Loucy (cell line): ENCODE results near the gene CDYL2.

Experiments used
- H2AFZ ChIP-seq: fragments of 200-600 bp; sonication (generic); 2 replicates; pipeline ENCODE4 v1.6.0; 2016; ENCODE audit warnings: antibody characterized with exemption, mild to moderate bottlenecking, low read length, moderate library complexity
- H3F3A ChIP-seq: fragments of 200-600 bp; 2 replicates; pipeline ENCODE4 v1.6.0; 2016; ENCODE audit warnings: antibody characterized with exemption, low read depth, mild to moderate bottlenecking
- H3K27me3 ChIP-seq: fragments of 200-600 bp; sonication (generic); 2 replicates; pipeline ENCODE4 v1.6.1; 2014; ENCODE audit warnings: low read length, mild to moderate bottlenecking; ENCODE audit not compliant: insufficient read depth, poor library complexity, severe bottlenecking
- H3K36me3 ChIP-seq: fragments of 200-600 bp; sonication (generic); 2 replicates; pipeline ENCODE4 v1.6.1; 2016; ENCODE audit warnings: low read length; ENCODE audit not compliant: insufficient read depth
- H3K4me1 ChIP-seq: fragments of 200-600 bp; sonication (generic); 2 replicates; pipeline ENCODE4 v1.5.1; 2014; ENCODE audit warnings: low read length, mild to moderate bottlenecking; ENCODE audit not compliant: insufficient read depth, poor library complexity, severe bottlenecking
- H3K4me2 ChIP-seq: fragments of 200-600 bp; sonication (generic); 2 replicates; pipeline ENCODE4 v1.6.0; 2014; ENCODE audit warnings: antibody characterized with exemption, low read length, low read depth, mild to moderate bottlenecking; ENCODE audit not compliant: poor library complexity, severe bottlenecking
- H3K4me3 ChIP-seq: fragments of 200-600 bp; sonication (generic); 2 replicates; pipeline ENCODE4 v1.5.1; 2014; ENCODE audit warnings: low read length, mild to moderate bottlenecking, mixed read lengths; ENCODE audit not compliant: poor library complexity, severe bottlenecking
- H3K79me2 ChIP-seq: fragments of 200-600 bp; sonication (generic); 2 replicates; pipeline ENCODE4 v1.6.1; 2014; ENCODE audit warnings: low read length; ENCODE audit not compliant: insufficient read depth
- H3K9ac ChIP-seq: fragments of 200-600 bp; sonication (generic); 2 replicates; pipeline ENCODE4 v1.6.0; 2014; ENCODE audit warnings: mild to moderate bottlenecking, low read depth, low read length, moderate library complexity; ENCODE audit not compliant: poor library complexity, severe bottlenecking
- H3K9me2 ChIP-seq: fragments of 200-600 bp; sonication (generic); replicated peaks from 2 replicates; pipeline ENCODE4 v1.6.1; 2016; ENCODE audit warnings: low read depth, low read length, mixed read lengths
- H3K9me3 ChIP-seq: fragments of 200-600 bp; sonication (generic); 2 replicates; pipeline ENCODE4 v1.6.1; 2014; ENCODE audit warnings: mild to moderate bottlenecking, antibody characterized with exemption, low read length, low read depth; ENCODE audit not compliant: insufficient read depth
- H4K20me1 ChIP-seq: fragments of 200-600 bp; sonication (generic); 2 replicates; pipeline ENCODE4 v1.6.0; 2014; ENCODE audit warnings: antibody characterized with exemption, low read length, mild to moderate bottlenecking; ENCODE audit not compliant: insufficient read depth, poor library complexity, severe bottlenecking
- CTCF ChIP-seq: fragments of 200-600 bp; sonication (generic); conservative IDR thresholded peaks from 2 replicates; pipeline ENCODE4 v1.5.1; 2014; ENCODE audit warnings: mild to moderate bottlenecking, antibody characterized with exemption, low read length
- EZH2phosphoT487 ChIP-seq: fragments of 200-600 bp; IDR thresholded peaks from 2 replicates; pipeline ENCODE4 v1.6.1; 2018; ENCODE audit warnings: antibody characterized with exemption, mild to moderate bottlenecking, moderate library complexity, borderline replicate concordance

CDYL2 gene

GRCh38 chr16:80693553-80693952, 110.8 kb downstream of the CDYL2 start:
- no peaks in the 10 kb centered on the region for H3K9me2 ChIP-seq
- no peak overlapping the region for H3K4me3 ChIP-seq
- H3K9ac ChIP-seq: no peak overlapping the region
- H2AFZ ChIP-seq: no peak overlapping the region
- H3K4me1 ChIP-seq: peaks cover 35% of the 10 kb centered on the region
- peaks cover 9% of the 10 kb centered on the region for H4K20me1 ChIP-seq
- no peak overlapping the region for H3K4me2 ChIP-seq
- TF ChIP-seq EZH2phosphoT487: no peak
- no peak for TF ChIP-seq CTCF
- no peaks in the 10 kb centered on the region for H3K9me3 ChIP-seq
- no peaks in the 10 kb centered on the region for H3K27me3 ChIP-seq
- H3F3A ChIP-seq: no peaks in the 10 kb centered on the region
- peaks cover 84% of the 10 kb centered on the region for H3K79me2 ChIP-seq
- no peaks in the 10 kb centered on the region for H3K36me3 ChIP-seq

GRCh38 chr16:80692270-80692669, 112.1 kb downstream of the CDYL2 start:
- no peak overlapping the region for H3K9ac ChIP-seq
- H3K27me3 ChIP-seq: no peaks in the 10 kb centered on the region
- no peak overlapping the region for H3K4me3 ChIP-seq
- H3F3A ChIP-seq: no peaks in the 10 kb centered on the region
- H3K4me1 ChIP-seq: peaks cover 35% of the 10 kb centered on the region
- no peak overlapping the region for H3K4me2 ChIP-seq
- H3K9me2 ChIP-seq: no peaks in the 10 kb centered on the region
- peaks cover 81% of the 10 kb centered on the region for H3K79me2 ChIP-seq
- no peak for TF ChIP-seq EZH2phosphoT487
- TF ChIP-seq CTCF: no peak
- peaks cover 9% of the 10 kb centered on the region for H4K20me1 ChIP-seq
- no peaks in the 10 kb centered on the region for H3K9me3 ChIP-seq
- no peak overlapping the region for H2AFZ ChIP-seq
- H3K36me3 ChIP-seq: no peaks in the 10 kb centered on the region

- Histone ChIP-seq H3K9ac (no peak overlapping the region), H2AFZ (no peak overlapping the region), H3K36me3 (no peaks in the 10 kb centered on the region), H3K9me2 (no peaks in the 10 kb centered on the region), H4K20me1 (peaks cover 9% of the 10 kb centered on the region), H3K79me2 (peaks cover 74% of the 10 kb centered on the region), H3K4me2 (no peak overlapping the region), H3K4me3 (no peak overlapping the region), H3F3A (no peaks in the 10 kb centered on the region), H3K27me3 (no peaks in the 10 kb centered on the region), H3K4me1 (peaks cover 29% of the 10 kb centered on the region), H3K9me3 (no peaks in the 10 kb centered on the region)
- TF ChIP-seq EZH2phosphoT487: no peak
- TF ChIP-seq CTCF: no peak
Measured at GRCh38 chr16:80691111-80691741, 113.2 kb downstream of the CDYL2 start.
